GM06990 (cell line): ENCODE measurements around the gene PDLIM7.
A peak's percentile ranks its signal among the peaks of the same experiment; 100 is the strongest.

ENCODE experiments used
- DNase-seq: peaks from one replicate; pipeline ENCODE4 v3.0.0-alpha.2; 2011; ENCODE audit not compliant: insufficient read length; ENCODE audit errors: extremely low read depth
- H3K27me3 ChIP-seq: replicated peaks from 2 replicates; pipeline ENCODE4 v1.6.0; 2011; ENCODE audit warnings: low read length; ENCODE audit not compliant: control insufficient read depth, insufficient read depth
- H3K36me3 ChIP-seq: 2 replicates; pipeline ENCODE4 v1.5.1; 2011; ENCODE audit warnings: low read length; ENCODE audit not compliant: control insufficient read depth, insufficient read depth
- H3K4me3 ChIP-seq: replicated peaks from 2 replicates; pipeline ENCODE4 v1.5.1; 2011; ENCODE audit warnings: low read depth, mild to moderate bottlenecking, control low read depth, low read length
- TF ChIP-seq, protein P1 (sequence below): IDR thresholded peaks from 2 replicates; pipeline ENCODE4 v1.5.1; 2011; ENCODE audit warnings: low read length, control low read depth, mild to moderate bottlenecking, inconsistent platforms; ENCODE audit not compliant: insufficient read depth, poor library complexity, severe bottlenecking

The PDLIM7 gene

DNA sequence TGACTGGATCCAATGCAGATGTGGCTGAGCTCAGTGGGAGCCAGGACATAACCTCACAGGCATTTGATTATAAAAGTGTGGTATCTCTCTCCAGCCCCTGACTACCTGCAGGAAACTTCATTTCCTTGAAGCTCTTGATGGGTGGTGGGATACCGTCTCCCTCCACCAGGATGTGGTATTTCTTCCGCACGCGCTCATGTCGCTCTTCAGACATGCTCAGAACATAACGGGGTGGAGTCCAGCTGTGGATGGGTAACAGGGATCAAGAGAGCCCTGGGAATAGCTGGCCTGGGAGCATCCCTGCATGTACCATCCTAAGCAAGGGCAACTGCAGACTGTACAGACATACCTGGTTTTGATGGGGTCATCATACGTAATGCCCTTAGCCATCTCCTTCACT lies 18.2 kb upstream of the PDLIM7 start:
- TF ChIP-seq, protein P1, sequence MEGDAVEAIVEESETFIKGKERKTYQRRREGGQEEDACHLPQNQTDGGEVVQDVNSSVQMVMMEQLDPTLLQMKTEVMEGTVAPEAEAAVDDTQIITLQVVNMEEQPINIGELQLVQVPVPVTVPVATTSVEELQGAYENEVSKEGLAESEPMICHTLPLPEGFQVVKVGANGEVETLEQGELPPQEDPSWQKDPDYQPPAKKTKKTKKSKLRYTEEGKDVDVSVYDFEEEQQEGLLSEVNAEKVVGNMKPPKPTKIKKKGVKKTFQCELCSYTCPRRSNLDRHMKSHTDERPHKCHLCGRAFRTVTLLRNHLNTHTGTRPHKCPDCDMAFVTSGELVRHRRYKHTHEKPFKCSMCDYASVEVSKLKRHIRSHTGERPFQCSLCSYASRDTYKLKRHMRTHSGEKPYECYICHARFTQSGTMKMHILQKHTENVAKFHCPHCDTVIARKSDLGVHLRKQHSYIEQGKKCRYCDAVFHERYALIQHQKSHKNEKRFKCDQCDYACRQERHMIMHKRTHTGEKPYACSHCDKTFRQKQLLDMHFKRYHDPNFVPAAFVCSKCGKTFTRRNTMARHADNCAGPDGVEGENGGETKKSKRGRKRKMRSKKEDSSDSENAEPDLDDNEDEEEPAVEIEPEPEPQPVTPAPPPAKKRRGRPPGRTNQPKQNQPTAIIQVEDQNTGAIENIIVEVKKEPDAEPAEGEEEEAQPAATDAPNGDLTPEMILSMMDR = no peak
- DNase-seq = no peak
- H3K4me3 ChIP-seq = peak overlapping the region; percentile 99
- no peaks in the 10 kb centered on the region for H3K27me3 ChIP-seq
- peaks cover 45% of the 10 kb centered on the region for H3K36me3 ChIP-seq

DNA sequence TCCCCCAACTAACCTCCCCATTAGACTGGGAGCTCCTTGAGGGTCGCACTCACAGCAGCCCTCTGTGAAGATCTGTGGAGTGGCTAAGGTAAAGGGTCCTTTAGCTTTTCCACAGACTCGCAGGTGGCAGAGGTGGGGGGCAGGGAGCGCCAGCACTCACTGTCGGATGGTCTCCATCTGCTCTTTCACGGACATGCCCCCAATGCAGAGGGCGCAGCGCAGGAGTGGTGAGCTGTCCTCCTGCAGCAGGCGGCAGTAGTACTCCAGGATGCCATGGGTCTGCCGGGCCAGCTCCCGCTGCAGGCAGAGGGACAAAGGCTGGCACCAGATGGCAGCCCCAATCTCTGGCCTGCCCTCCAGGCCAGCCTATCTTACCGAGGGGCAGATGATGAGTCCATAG lies 17.1 kb upstream of the PDLIM7 start:
- TF ChIP-seq, protein P1 = no peak
- Histone ChIP-seq H3K4me3 (no peak overlapping the region), H3K36me3 (peaks cover 37% of the 10 kb centered on the region), H3K27me3 (no peaks in the 10 kb centered on the region)
- no peak for DNase-seq

DNA sequence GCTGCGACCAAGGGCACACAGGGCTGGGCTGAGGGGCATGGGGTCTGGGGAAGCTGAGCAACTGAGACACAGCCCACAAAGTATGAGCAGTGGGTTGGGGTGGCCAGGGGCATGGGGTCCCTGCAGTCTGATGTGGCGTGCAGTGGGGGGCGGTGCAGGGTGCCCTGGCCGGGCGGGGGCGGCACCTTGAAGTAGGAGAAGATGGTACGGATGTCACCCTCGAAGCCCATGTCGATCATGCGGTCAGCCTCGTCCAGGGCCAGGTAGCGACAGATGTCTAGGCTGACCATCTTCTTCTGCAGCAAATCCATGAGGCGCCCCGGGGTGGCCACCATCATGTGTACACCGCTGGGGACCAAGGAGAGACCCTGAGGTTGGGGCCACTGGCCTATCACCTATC lies 16.1 kb upstream of the PDLIM7 start:
- peaks cover 37% of the 10 kb centered on the region for H3K36me3 ChIP-seq
- H3K27me3 ChIP-seq = no peaks in the 10 kb centered on the region
- no peak for DNase-seq

DNA sequence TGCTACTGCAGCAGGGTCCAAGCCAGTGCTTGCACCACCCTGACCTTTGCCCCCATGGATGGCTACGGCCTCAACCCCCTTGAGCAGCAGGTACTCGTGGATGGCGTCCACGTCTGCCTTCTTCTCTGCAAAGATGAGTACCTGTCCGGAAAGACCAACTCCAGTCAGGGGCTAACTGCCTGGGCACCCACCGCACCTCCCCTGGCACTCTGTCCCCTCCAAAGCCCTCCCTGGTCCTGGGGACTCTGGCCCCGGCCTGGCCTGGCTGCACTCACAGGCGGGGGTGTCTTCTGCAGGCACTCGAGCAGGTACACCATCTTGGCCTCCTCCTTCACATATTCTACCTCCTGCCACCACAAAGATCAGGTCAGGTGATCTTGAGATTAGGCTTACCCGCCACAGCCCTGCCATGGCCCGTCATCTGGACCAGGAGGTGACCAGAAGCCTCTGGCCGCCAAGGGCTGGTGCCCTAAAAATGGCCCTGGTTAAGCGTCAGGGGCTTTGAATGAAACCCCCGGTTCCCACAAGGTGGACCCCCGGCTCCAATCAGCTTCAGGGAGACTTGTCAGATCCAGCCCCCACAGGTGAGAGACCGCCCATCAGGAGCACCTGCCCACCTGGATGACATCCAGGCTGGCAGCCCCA lies 15.5 kb upstream of the PDLIM7 start:
- Histone ChIP-seq H3K36me3 (peaks cover 37% of the 10 kb centered on the region), H3K4me3 (no peak overlapping the region), H3K27me3 (no peaks in the 10 kb centered on the region)
- TF ChIP-seq, protein P1 = no peak
- no peak for DNase-seq

More for the DNA sequence above, 16.1 kb upstream of the PDLIM7 start:
- TF ChIP-seq, protein P1 = no peak
- no peak overlapping the region for H3K4me3 ChIP-seq

DNA sequence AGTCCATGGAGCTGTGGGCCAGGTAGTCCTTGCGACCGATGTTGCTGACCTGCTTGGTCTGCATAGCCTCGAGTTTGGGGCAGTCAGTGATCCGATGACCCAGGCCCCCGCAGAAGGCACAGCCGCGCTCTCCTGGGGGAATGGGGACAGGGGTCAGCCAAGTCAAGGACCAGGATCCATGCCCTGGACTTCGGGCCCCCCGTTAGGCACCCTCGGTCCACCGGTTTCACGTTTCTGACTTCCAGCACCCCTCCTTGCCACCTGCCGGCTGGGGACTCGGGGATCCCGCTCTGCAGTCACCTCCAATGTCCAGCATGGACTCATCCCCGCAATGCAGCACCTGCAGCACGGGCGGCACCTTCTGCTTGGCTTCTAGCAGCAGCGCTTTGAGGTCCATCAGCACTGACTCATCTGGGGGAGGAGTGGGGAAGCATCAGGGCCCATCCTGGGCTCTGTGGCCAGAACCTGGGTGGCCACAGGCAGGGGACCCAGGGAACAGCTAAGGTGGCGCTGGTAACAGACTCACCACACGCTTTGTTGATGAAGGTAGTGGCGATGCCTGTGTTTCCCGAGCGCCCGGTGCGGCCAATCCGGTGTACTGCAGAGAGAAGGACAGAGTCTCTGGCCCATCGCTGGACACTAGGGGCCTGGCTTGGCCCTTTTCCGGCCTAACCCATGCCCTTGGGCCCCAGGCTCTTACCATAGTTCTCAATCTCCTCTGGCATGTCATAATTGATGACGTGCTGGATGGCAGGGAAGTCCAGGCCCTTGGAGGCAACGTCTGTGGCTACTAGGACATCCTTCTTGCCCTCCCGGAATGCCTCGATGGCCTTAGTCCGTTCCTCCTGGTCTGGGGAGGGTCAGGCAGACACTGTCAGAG lies 14.6 kb upstream of the PDLIM7 start:
- Histone ChIP-seq H3K4me3 (no peak overlapping the region), H3K36me3 (peaks cover 37% of the 10 kb centered on the region), H3K27me3 (no peaks in the 10 kb centered on the region)
- DNase-seq = no peak
- TF ChIP-seq, protein P1 = no peak
